NB4 (cell line): Measurements from ENCODE around the gene CD79A.

Experiments used
- CTCF ChIP-seq: IDR thresholded peaks from one replicate; pipeline ENCODE4 v1.5.1; 2012; ENCODE audit warnings: low read depth, low read length
- MYC ChIP-seq: IDR thresholded peaks from 2 replicates; pipeline ENCODE4 v1.6.1; 2011; ENCODE audit warnings: low read depth, low read length
- POLR2A ChIP-seq: IDR thresholded peaks from 2 replicates; pipeline ENCODE4 v1.6.1; 2011; ENCODE audit warnings: mild to moderate bottlenecking; ENCODE audit not compliant: insufficient read length; ENCODE audit errors: extremely low read depth

DNA sequence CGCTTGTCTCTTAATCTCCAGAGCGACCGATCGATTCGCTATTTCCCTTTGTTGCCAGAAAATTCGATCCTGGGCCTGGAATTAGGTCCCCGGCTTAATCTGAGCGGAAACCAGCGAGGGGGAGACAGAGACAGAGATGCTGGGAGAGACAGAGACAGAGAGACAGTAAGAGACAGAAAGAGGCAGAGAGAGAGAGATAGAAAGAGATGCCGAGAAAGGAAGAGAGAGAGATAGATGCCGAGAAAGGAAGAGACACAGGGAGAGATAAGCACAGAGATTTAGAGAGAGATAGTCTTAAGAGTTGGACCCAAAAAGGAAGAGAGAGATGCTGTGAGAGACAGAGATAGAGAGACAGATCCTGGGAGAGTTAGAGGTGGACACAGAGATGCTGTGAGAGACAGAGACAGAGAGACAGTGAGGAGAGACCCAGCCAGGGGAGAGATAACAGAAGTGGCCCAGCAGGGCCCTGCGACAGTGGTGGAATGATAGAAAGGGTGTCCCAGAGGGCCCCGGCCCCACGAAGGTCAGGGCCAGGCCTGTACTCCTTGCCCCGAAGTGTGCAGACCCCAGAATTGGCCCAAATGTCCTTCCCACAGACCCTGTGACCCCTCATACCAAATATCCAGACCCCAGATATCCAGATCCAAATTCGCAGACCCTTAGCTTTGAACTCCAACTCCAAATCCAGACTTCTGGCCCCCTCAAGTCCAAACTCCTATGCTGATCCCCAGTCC lies 49.9 kb downstream of the CD79A start:
- TF ChIP-seq CTCF (no peak), POLR2A (no peak), MYC (no peak)
